ENCODE measurements around the gene PAGR1. TPM values are rescaled to one million over a fixed set of nuclear protein-coding genes. Genes with fewer than 3 reads are reported as not detected.
"Not testable (repeated sequence)": the region's sequence is repeated elsewhere in the genome, so short reads cannot be mapped to it uniquely, and the experiment has no call there.

Gene PAGR1
- total and polyA plus RNA-seq, 10 of the 15 experiments (the other 5 are each of a cell fraction or from before 2014, with no cell fraction given) = 1.1 to 57.7 (median 23.4) TPM

DNA sequence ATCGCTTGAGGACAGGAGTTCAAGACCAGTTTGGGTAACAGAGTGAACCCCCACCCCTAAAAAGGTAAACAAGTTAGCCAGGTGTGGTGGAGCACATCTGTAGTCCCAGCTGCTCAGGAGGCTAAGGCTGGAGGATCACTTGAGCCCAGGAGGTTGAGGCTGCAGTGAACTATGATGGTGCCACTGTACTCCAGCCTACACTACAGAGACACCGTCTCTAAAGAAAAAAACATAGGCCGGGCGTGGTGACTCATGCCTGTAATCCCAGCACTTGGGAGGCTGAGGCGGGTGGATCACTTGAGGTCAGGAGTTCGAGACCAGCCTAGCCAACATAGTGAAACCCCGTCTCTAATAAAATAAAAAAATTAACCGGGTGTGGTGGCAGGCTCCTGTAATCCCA is 53.1 kb downstream of the PAGR1 start:
- CTCF ChIA-PET = interaction anchor here (0.9 to 1.4 kb wide), 2 partner anchors 21 to 164 kb away, joined by 4 to 5 read pairs; no protein-coding TSS in a partner anchor

More for the DNA sequence above, 53.1 kb downstream of the PAGR1 start:
- SMC1A ChIA-PET (ENCODE audit: uncharacterized antibody, unreplicated experiment); H3K4me1 ChIP-seq (ENCODE audit: control insufficient read depth, insufficient read depth, low read length); H3K79me2 ChIP-seq (ENCODE audit: control insufficient read depth, insufficient read depth, low read length); H3K9me3 ChIP-seq (replicated peaks; ENCODE audit: control insufficient read depth, insufficient read depth, low read length); H2AFZ ChIP-seq (ENCODE audit: control insufficient read depth, low read depth, low read length); H3K27me3 ChIP-seq (replicated peaks in 1 of 2; ENCODE audit: control insufficient read depth in 2 of 2, insufficient read depth in 2 of 2, low read length in 1 of 2); RAD21 ChIA-PET (ENCODE audit: unreplicated experiment); H3K9ac ChIP-seq (ENCODE audit: control insufficient read depth, insufficient read depth, low read length); H3K4me3 ChIP-seq; H3K4me2 ChIP-seq (ENCODE audit: control insufficient read depth, insufficient read depth); in situ Hi-C loops (cut with MboI); H3K27ac ChIP-seq (ENCODE audit: control insufficient read depth, insufficient read depth); H3K36me3 ChIP-seq (ENCODE audit: control insufficient read depth in 2 of 2, insufficient read depth in 2 of 2, low read length in 1 of 2); POLR2A ChIA-PET; ATAC-seq; BruUV-seq (replicated peaks); DNase-seq (ENCODE audit: low read depth, low spot score); H4K20me1 ChIP-seq (ENCODE audit: control insufficient read depth, insufficient read depth); FAIRE-seq: not testable (repeated sequence)
- intact Hi-C loops (cut with micrococcal nuclease; ENCODE audit: unreplicated experiment) = loop anchor here (10.0 kb wide), 1 partner anchor 56 kb away; the partner anchor contains the start of gene KCTD13
- WGBS (ENCODE audit: insufficient coverage, insufficient replicate concordance, low lambda C conversion rate, missing lambda C conversion rate) = 48% methylated on average over 8 of the region's 8 CpGs

Small RNA genes within 50 kb of the gene (small RNA-seq; reads per million reads assigned to genes)
- gene AC009133.6 = not detected
- gene AC120114.4 = not detected

Other genes with a start within 250 kb of the PAGR1 start
Only the 7 nearest of the 20 such genes appear.
- gene C16orf54, start 70.2 kb upstream of the PAGR1 start, total RNA-seq (2014; rRNA removed) = 12.4 and 13.3 TPM in 2 replicates
- gene C16orf54, start 70.2 kb upstream of the PAGR1 start, total RNA-seq (2014; rRNA removed; fragmentation: Illumina TruSeq; extraction: Trizol) = 5.8 and 5.9 TPM in 2 replicates
- gene C16orf54, start 70.2 kb upstream of the PAGR1 start, total RNA-seq (2021) = 10.9 and 11.0 TPM in 2 replicates
- 2.9 and 4.4 TPM in 2 replicates for gene C16orf54, start 70.2 kb upstream of the PAGR1 start, polyA plus RNA-seq (2011; rRNA removed)
- 4.1 and 5.2 TPM in 2 replicates for gene C16orf54, start 70.2 kb upstream of the PAGR1 start, polyA plus RNA-seq (2014; fragmentation: Illumina TruSeq; extraction: Trizol)
- gene C16orf54, start 70.2 kb upstream of the PAGR1 start, polyA plus RNA-seq (2014; fragmentation: Nextera tagmentation; extraction: Ambion mirVana) = 1 to 10 TPM; 2.1 to 2.4 TPM
- 6.3 and 7.0 TPM in 2 replicates for gene C16orf54, start 70.2 kb upstream of the PAGR1 start, polyA plus RNA-seq (2014; rRNA removed)
- gene C16orf54, start 70.2 kb upstream of the PAGR1 start, polyA plus RNA-seq (2016; fragmentation: Nextera tagmentation; extraction: Ambion mirVana) = 1 to 10 TPM; 4.6 to 5.6 TPM
- gene ZG16, start 37.9 kb upstream of the PAGR1 start, total RNA-seq (2014; rRNA removed) = not detected in 2 replicates
- not detected in 2 replicates for gene ZG16, start 37.9 kb upstream of the PAGR1 start, total RNA-seq (2014; rRNA removed; fragmentation: Illumina TruSeq; extraction: Trizol)
- gene ZG16, start 37.9 kb upstream of the PAGR1 start, total RNA-seq (2021) = not detected in 2 replicates
- gene ZG16, start 37.9 kb upstream of the PAGR1 start, polyA plus RNA-seq (2011; rRNA removed) = not detected in 2 replicates
- not detected in 2 replicates for gene ZG16, start 37.9 kb upstream of the PAGR1 start, polyA plus RNA-seq (2014; fragmentation: Illumina TruSeq; extraction: Trizol)
- gene ZG16, start 37.9 kb upstream of the PAGR1 start, polyA plus RNA-seq (2014; fragmentation: Nextera tagmentation; extraction: Ambion mirVana) = not detected
- not detected in 2 replicates for gene ZG16, start 37.9 kb upstream of the PAGR1 start, polyA plus RNA-seq (2014; rRNA removed)
- gene ZG16, start 37.9 kb upstream of the PAGR1 start, polyA plus RNA-seq (2016; fragmentation: Nextera tagmentation; extraction: Ambion mirVana) = not detected
- 137 and 143 TPM in 2 replicates for gene KIF22, start 25.4 kb upstream of the PAGR1 start, total RNA-seq (2014; rRNA removed)
- 92.6 and 94.3 TPM in 2 replicates for gene KIF22, start 25.4 kb upstream of the PAGR1 start, total RNA-seq (2014; rRNA removed; fragmentation: Illumina TruSeq; extraction: Trizol)
- gene KIF22, start 25.4 kb upstream of the PAGR1 start, total RNA-seq (2021) = 127 TPM in 2 replicates
- gene KIF22, start 25.4 kb upstream of the PAGR1 start, polyA plus RNA-seq (2011; rRNA removed) = 122 and 158 TPM in 2 replicates
- 115 and 116 TPM in 2 replicates for gene KIF22, start 25.4 kb upstream of the PAGR1 start, polyA plus RNA-seq (2014; fragmentation: Illumina TruSeq; extraction: Trizol)
- 10 to 100 TPM in 1 of 2 experiments, 1 to 10 TPM in 1; 7.6 to 16.9 TPM for gene KIF22, start 25.4 kb upstream of the PAGR1 start, polyA plus RNA-seq (2014; fragmentation: Nextera tagmentation; extraction: Ambion mirVana)
- gene KIF22, start 25.4 kb upstream of the PAGR1 start, polyA plus RNA-seq (2014; rRNA removed) = 142 and 143 TPM in 2 replicates
- gene KIF22, start 25.4 kb upstream of the PAGR1 start, polyA plus RNA-seq (2016; fragmentation: Nextera tagmentation; extraction: Ambion mirVana) = 100 to 1,000 TPM; 156 TPM
- 184 and 202 TPM in 2 replicates for gene MAZ, start 9.6 kb upstream of the PAGR1 start, total RNA-seq (2014; rRNA removed)
- gene MAZ, start 9.6 kb upstream of the PAGR1 start, total RNA-seq (2014; rRNA removed; fragmentation: Illumina TruSeq; extraction: Trizol) = 142 and 158 TPM in 2 replicates
- 305 and 309 TPM in 2 replicates for gene MAZ, start 9.6 kb upstream of the PAGR1 start, total RNA-seq (2021)
- 57.5 and 100 TPM in 2 replicates for gene MAZ, start 9.6 kb upstream of the PAGR1 start, polyA plus RNA-seq (2011; rRNA removed)
- 105 and 184 TPM in 2 replicates for gene MAZ, start 9.6 kb upstream of the PAGR1 start, polyA plus RNA-seq (2014; fragmentation: Illumina TruSeq; extraction: Trizol)
- 10 to 100 TPM; 23.9 to 31.4 TPM for gene MAZ, start 9.6 kb upstream of the PAGR1 start, polyA plus RNA-seq (2014; fragmentation: Nextera tagmentation; extraction: Ambion mirVana)
- 132 and 171 TPM in 2 replicates for gene MAZ, start 9.6 kb upstream of the PAGR1 start, polyA plus RNA-seq (2014; rRNA removed)
- 10 to 100 TPM; 45.1 to 48.9 TPM for gene MAZ, start 9.6 kb upstream of the PAGR1 start, polyA plus RNA-seq (2016; fragmentation: Nextera tagmentation; extraction: Ambion mirVana)
- not detected in 2 replicates for gene PRRT2, start 4.0 kb upstream of the PAGR1 start, total RNA-seq (2014; rRNA removed)
- gene PRRT2, start 4.0 kb upstream of the PAGR1 start, total RNA-seq (2014; rRNA removed; fragmentation: Illumina TruSeq; extraction: Trizol) = 0.09 TPM in 1 of 2 replicates, not detected in the other
- 0.35 and 0.49 TPM in 2 replicates for gene PRRT2, start 4.0 kb upstream of the PAGR1 start, total RNA-seq (2021)
- 0.10 and 0.12 TPM in 2 replicates for gene PRRT2, start 4.0 kb upstream of the PAGR1 start, polyA plus RNA-seq (2011; rRNA removed)
- gene PRRT2, start 4.0 kb upstream of the PAGR1 start, polyA plus RNA-seq (2014; fragmentation: Illumina TruSeq; extraction: Trizol) = 0.16 TPM in 1 of 2 replicates, not detected in the other
- not detected for gene PRRT2, start 4.0 kb upstream of the PAGR1 start, polyA plus RNA-seq (2014; fragmentation: Nextera tagmentation; extraction: Ambion mirVana)
- 0.12 and 0.22 TPM in 2 replicates for gene PRRT2, start 4.0 kb upstream of the PAGR1 start, polyA plus RNA-seq (2014; rRNA removed)
- under 1 TPM; 0.08 to 0.11 TPM for gene PRRT2, start 4.0 kb upstream of the PAGR1 start, polyA plus RNA-seq (2016; fragmentation: Nextera tagmentation; extraction: Ambion mirVana)
- gene MVP, start 4.3 kb downstream of the PAGR1 start, total RNA-seq (2014; rRNA removed) = 60.2 and 67.9 TPM in 2 replicates
- gene MVP, start 4.3 kb downstream of the PAGR1 start, total RNA-seq (2014; rRNA removed; fragmentation: Illumina TruSeq; extraction: Trizol) = 28.1 and 28.9 TPM in 2 replicates
- gene MVP, start 4.3 kb downstream of the PAGR1 start, total RNA-seq (2021) = 62.5 and 62.7 TPM in 2 replicates
- 26.8 and 74.2 TPM in 2 replicates for gene MVP, start 4.3 kb downstream of the PAGR1 start, polyA plus RNA-seq (2011; rRNA removed)
- gene MVP, start 4.3 kb downstream of the PAGR1 start, polyA plus RNA-seq (2014; fragmentation: Illumina TruSeq; extraction: Trizol) = 18.5 and 37.3 TPM in 2 replicates
- gene MVP, start 4.3 kb downstream of the PAGR1 start, polyA plus RNA-seq (2014; fragmentation: Nextera tagmentation; extraction: Ambion mirVana) = 1 to 10 TPM in 1 of 2 experiments, under 1 TPM in 1; 0.98 to 1.2 TPM
- 46.7 and 56.9 TPM in 2 replicates for gene MVP, start 4.3 kb downstream of the PAGR1 start, polyA plus RNA-seq (2014; rRNA removed)
- gene MVP, start 4.3 kb downstream of the PAGR1 start, polyA plus RNA-seq (2016; fragmentation: Nextera tagmentation; extraction: Ambion mirVana) = 10 to 100 TPM; 63.5 to 64.6 TPM
- 33.2 and 35.4 TPM in 2 replicates for gene CDIPT, start 47.1 kb downstream of the PAGR1 start, total RNA-seq (2014; rRNA removed)
- 9.6 and 10.5 TPM in 2 replicates for gene CDIPT, start 47.1 kb downstream of the PAGR1 start, total RNA-seq (2014; rRNA removed; fragmentation: Illumina TruSeq; extraction: Trizol)
- 31.4 and 34.1 TPM in 2 replicates for gene CDIPT, start 47.1 kb downstream of the PAGR1 start, total RNA-seq (2021)
- gene CDIPT, start 47.1 kb downstream of the PAGR1 start, polyA plus RNA-seq (2011; rRNA removed) = 14.5 and 26.2 TPM in 2 replicates
- 6.8 and 15.5 TPM in 2 replicates for gene CDIPT, start 47.1 kb downstream of the PAGR1 start, polyA plus RNA-seq (2014; fragmentation: Illumina TruSeq; extraction: Trizol)
- 1 to 10 TPM in 1 of 2 experiments, under 1 TPM in 1; 0.87 to 3.5 TPM for gene CDIPT, start 47.1 kb downstream of the PAGR1 start, polyA plus RNA-seq (2014; fragmentation: Nextera tagmentation; extraction: Ambion mirVana)
- gene CDIPT, start 47.1 kb downstream of the PAGR1 start, polyA plus RNA-seq (2014; rRNA removed) = 33.1 and 33.2 TPM in 2 replicates
- 10 to 100 TPM; 28.1 to 36.4 TPM for gene CDIPT, start 47.1 kb downstream of the PAGR1 start, polyA plus RNA-seq (2016; fragmentation: Nextera tagmentation; extraction: Ambion mirVana)